Endothelial cell of umbilical vein (primary cell): Measurements from ENCODE around the gene AAMDC. TPM values are rescaled to one million over a fixed set of nuclear protein-coding genes. Genes with fewer than 3 reads are reported as not detected.
"Not testable (repeated sequence)": the region's sequence is repeated elsewhere in the genome, so short reads cannot be mapped to it uniquely, and the experiment has no call there.

ENCODE experiments used
- BruUV-seq: library from RNA; stranded (reverse); fragments of 400-500 nt; replicated peaks from 2 replicates; lab custom pipeline; 2021; lab: Mats Ljungman, UMichigan
- CTCF ChIA-PET: fragments of 300-600, 350-600 bp; sonication (Branson Sonifier 250); formaldehyde crosslinking; loops from one replicate; lab custom pipeline; 2021; ENCODE audit warnings: antibody characterized with exemption, inconsistent platforms; lab: Charles Lee
- POLR2A ChIA-PET: fragments of 300-600, 350-600 bp; sonication (Branson Sonifier 250); formaldehyde crosslinking; loops from one replicate; lab custom pipeline; 2021; ENCODE audit warnings: antibody characterized with exemption, inconsistent platforms; lab: Charles Lee
- DNase-seq: peaks from one replicate; pipeline ENCODE4 v3.0.0-alpha.2; 2011; ENCODE audit warnings: low read depth, low spot score
- FAIRE-seq: peaks from 2 replicates; lab custom pipeline; 2011; peaks lifted over from hg19 to GRCh38; lab: Jason Lieb, UNC
- H2AFZ ChIP-seq: 2 replicates; pipeline ENCODE4 v1.6.0; 2012; ENCODE audit warnings: low read depth, low read length, control low read depth, inconsistent platforms
- H3K27ac ChIP-seq: 2 replicates; pipeline ENCODE4 v1.5.1; 2011; ENCODE audit warnings: low read depth, mild to moderate bottlenecking, control low read depth, low read length, moderate library complexity; ENCODE audit not compliant: insufficient read depth
- H3K27me3 ChIP-seq, 2 experiments: 2 replicates each; pipeline versions ENCODE4 v1.6.0 to v1.6.1; 2011; ENCODE audit warnings: low read length in 2 of 2, mixed read lengths in 1 of 2; ENCODE audit not compliant: control insufficient read depth in 2 of 2, insufficient read depth in 2 of 2
- H3K36me3 ChIP-seq, 2 experiments: 2 replicates in 1 of 2; 3 replicates in 1 of 2; pipeline ENCODE4 v1.5.1; 2011; ENCODE audit warnings: low read length in 2 of 2, mild to moderate bottlenecking in 1 of 2, moderate library complexity in 1 of 2; ENCODE audit not compliant: control insufficient read depth in 2 of 2, insufficient read depth in 2 of 2; ENCODE audit errors: extremely low read depth in 1 of 2
- H3K4me1 ChIP-seq: 3 replicates; pipeline ENCODE4 v1.5.1; 2011; ENCODE audit warnings: mild to moderate bottlenecking, low read length; ENCODE audit not compliant: control insufficient read depth, insufficient read depth; ENCODE audit errors: extremely low read depth
- H3K4me2 ChIP-seq: 2 replicates; pipeline ENCODE4 v1.6.1; 2011; ENCODE audit warnings: low read length, control low read depth, mixed read lengths; ENCODE audit not compliant: insufficient read depth
- H3K4me3 ChIP-seq, 3 experiments: fragments of 200-600 bp in 1 of 3; sonication (generic), shearing (Covaris generic) in 1 of 3; replicated peaks in 1 of 3; 2 replicates each; pipeline ENCODE4 v1.5.1; 2011 to 2016; ENCODE audit warnings: control low read depth in 3 of 3, low read length in 3 of 3, mild to moderate bottlenecking in 2 of 3, inconsistent platforms in 1 of 3, low read depth in 1 of 3, moderate library complexity in 1 of 3; ENCODE audit not compliant: insufficient read depth in 1 of 3
- H3K79me2 ChIP-seq: 2 replicates; pipeline ENCODE4 v1.6.0; 2012; ENCODE audit warnings: low read length, inconsistent platforms; ENCODE audit not compliant: control insufficient read depth, insufficient read depth
- H3K9ac ChIP-seq: replicated peaks from 2 replicates; pipeline ENCODE3; 2011; ENCODE audit warnings: low read length, control low read depth; ENCODE audit not compliant: insufficient read depth; ENCODE audit errors: extremely low read depth
- H3K9me1 ChIP-seq: replicated peaks from 3 replicates; pipeline ENCODE4 v1.6.0; 2011; ENCODE audit warnings: mild to moderate bottlenecking, low read length; ENCODE audit not compliant: control insufficient read depth, insufficient read depth; ENCODE audit errors: extremely low read depth
- H3K9me3 ChIP-seq: replicated peaks from 2 replicates; pipeline ENCODE4 v1.5.1; 2012; ENCODE audit warnings: low read length, inconsistent platforms; ENCODE audit not compliant: control insufficient read depth, insufficient read depth
- H4K20me1 ChIP-seq: replicated peaks from 2 replicates; pipeline ENCODE3; 2011; ENCODE audit warnings: mild to moderate bottlenecking, low read length; ENCODE audit not compliant: control insufficient read depth, insufficient read depth; ENCODE audit errors: extremely low read depth
- MAX ChIP-seq: IDR thresholded peaks from 2 replicates; pipeline ENCODE4 v1.6.1; 2011; ENCODE audit not compliant: insufficient read depth, insufficient read length
- MYC ChIP-seq: IDR thresholded peaks from one replicate; pipeline ENCODE4 v1.6.1; 2011; ENCODE audit warnings: mild to moderate bottlenecking, low read depth, low read length
- dilution Hi-C: fragments of 300-500 bp; cut with MboI; formaldehyde crosslinking; loops from one replicate; pipeline ENCODE4 v1.15.0; 2019; ENCODE audit warnings: low sequenced_read_pairs; ENCODE audit not compliant: extremely low pct_ligation_motif_present
- intact Hi-C: fragments of 100-400 bp; cut with micrococcal nuclease; formaldehyde crosslinking; loops from one replicate; pipeline ENCODE4 v1.10.0; 2022
- polyA plus RNA-seq, 4 experiments: library from polyadenylated mRNA; depleted of rRNA in 3 of 4; stranded (reverse) in 3 of 4; unstranded in 1 of 4; fragments of >200 nt; gene quantifications; 2 replicates each; pipeline versions ENCODE4 v1.2.1 to v1.2.3, GENCODE V29; 2011 to 2012; ENCODE audit warnings: missing spikeins in 1 of 4
- total RNA-seq: library from RNA; stranded (reverse); gene quantifications from 2 replicates; pipeline ENCODE4 v1.2.3, GENCODE V29; 2021

The AAMDC gene
- total and polyA plus RNA-seq, 2 donors (not counting 3 experiments of a cell fraction or from before 2014, with no cell fraction given) = 48.1 to 51.0 TPM

DNA sequence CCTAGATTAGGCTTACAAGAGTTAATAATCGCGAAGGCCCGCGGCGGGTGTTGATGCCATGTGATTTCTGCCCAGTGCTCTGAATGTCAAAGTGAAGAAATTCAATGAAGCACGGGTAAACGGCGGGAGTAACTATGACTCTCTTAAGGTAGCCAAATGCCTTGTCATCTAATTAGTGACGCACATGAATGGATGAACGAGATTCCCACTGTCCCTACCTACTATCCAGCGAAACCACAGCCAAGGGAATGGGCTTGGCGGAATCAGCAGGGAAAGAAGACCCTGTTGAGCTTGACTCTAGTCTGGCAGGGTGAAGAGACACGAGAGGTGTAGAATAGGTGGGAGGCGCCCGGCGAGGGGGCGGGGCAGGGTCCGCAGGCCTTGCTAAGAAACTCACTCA is 65.5 kb downstream of the AAMDC start:
- no TSS peak for BruUV-seq
- H3K4me3 ChIP-seq = no peak overlapping the region
- H2AFZ ChIP-seq = no peak overlapping the region
- H3K27ac ChIP-seq = no peak overlapping the region
- no peak for TF ChIP-seq MAX
- TF ChIP-seq MYC = no peak
- H3K4me1 ChIP-seq = peaks cover 16% of the 10 kb centered on the region
- ChIA-PET POLR2A (no interaction called here), CTCF (no interaction called here)
- no peaks in the 10 kb centered on the region for H3K9me3 ChIP-seq
- H3K4me2 ChIP-seq = no peak overlapping the region
- no peaks in the 10 kb centered on the region for H3K79me2 ChIP-seq
- intact Hi-C loops = no loop called here
- H3K9me1 ChIP-seq = no peaks in the 10 kb centered on the region
- H3K27me3 ChIP-seq = no peaks in the 10 kb centered on the region
- H4K20me1 ChIP-seq = no peaks in the 10 kb centered on the region
- dilution Hi-C loops = no loop called here
- no peak for FAIRE-seq
- peak; percentile 28 for DNase-seq
- peaks cover 6 to 8% of the 10 kb centered on the region in 2 experiments for H3K36me3 ChIP-seq
- no peak overlapping the region for H3K9ac ChIP-seq

- H3K4me2 ChIP-seq, H3K27me3 ChIP-seq, H3K36me3 ChIP-seq, H3K9me3 ChIP-seq, FAIRE-seq, dilution Hi-C loops, H3K27ac ChIP-seq, POLR2A ChIA-PET, H3K9ac ChIP-seq, H4K20me1 ChIP-seq, DNase-seq, intact Hi-C loops, H2AFZ ChIP-seq, H3K4me3 ChIP-seq, BruUV-seq, H3K79me2 ChIP-seq, CTCF ChIA-PET, H3K9me1 ChIP-seq: not testable (repeated sequence)
- peaks cover 22% of the 10 kb centered on the region for H3K4me1 ChIP-seq
Observed at GRCh38 chr11:77889045-77889444, 68.1 kb downstream of the AAMDC start.
